ENCODE results near the gene COA8.

Gene COA8

GRCh38 chr14:103540821-103541708 lies 21.7 kb upstream of the COA8 start:
- no peak overlapping the region for H3K4me3 ChIP-seq (ENCODE audit: low read depth, low read length)
- TF ChIP-seq CTCF (conservative IDR thresholded peaks at IDR 0.05; ENCODE audit: low read depth, low read length) = no peak
- no peak for DNase-seq (ENCODE audit: low read depth)

GRCh38 chr14:103541709-103542604 lies 20.8 kb upstream of the COA8 start:
- H3K4me3 ChIP-seq (ENCODE audit: low read depth, low read length) = no peak overlapping the region
- no peak for TF ChIP-seq CTCF (conservative IDR thresholded peaks at IDR 0.05; ENCODE audit: low read depth, low read length)
- DNase-seq (ENCODE audit: low read depth) = no peak

GRCh38 chr14:103542605-103543088 lies 20.1 kb upstream of the COA8 start:
- no peak for TF ChIP-seq CTCF (conservative IDR thresholded peaks at IDR 0.05; ENCODE audit: low read depth, low read length)
- no peak overlapping the region for H3K4me3 ChIP-seq (ENCODE audit: low read depth, low read length)
- DNase-seq (ENCODE audit: low read depth) = no peak

- no peak overlapping the region for H3K4me3 ChIP-seq (ENCODE audit: low read depth, low read length)
- no peak for DNase-seq (ENCODE audit: low read depth)
- TF ChIP-seq CTCF (conservative IDR thresholded peaks at IDR 0.05; ENCODE audit: low read depth, low read length) = no peak
Observed at GRCh38 chr14:103543140-103543539, 19.6 kb upstream of the COA8 start.

GRCh38 chr14:103543721-103544387 lies 18.9 kb upstream of the COA8 start:
- H3K4me3 ChIP-seq (ENCODE audit: low read depth, low read length) = no peak overlapping the region
- no peak for DNase-seq (ENCODE audit: low read depth)
- TF ChIP-seq CTCF (conservative IDR thresholded peaks at IDR 0.05; ENCODE audit: low read depth, low read length) = no peak

DNA sequence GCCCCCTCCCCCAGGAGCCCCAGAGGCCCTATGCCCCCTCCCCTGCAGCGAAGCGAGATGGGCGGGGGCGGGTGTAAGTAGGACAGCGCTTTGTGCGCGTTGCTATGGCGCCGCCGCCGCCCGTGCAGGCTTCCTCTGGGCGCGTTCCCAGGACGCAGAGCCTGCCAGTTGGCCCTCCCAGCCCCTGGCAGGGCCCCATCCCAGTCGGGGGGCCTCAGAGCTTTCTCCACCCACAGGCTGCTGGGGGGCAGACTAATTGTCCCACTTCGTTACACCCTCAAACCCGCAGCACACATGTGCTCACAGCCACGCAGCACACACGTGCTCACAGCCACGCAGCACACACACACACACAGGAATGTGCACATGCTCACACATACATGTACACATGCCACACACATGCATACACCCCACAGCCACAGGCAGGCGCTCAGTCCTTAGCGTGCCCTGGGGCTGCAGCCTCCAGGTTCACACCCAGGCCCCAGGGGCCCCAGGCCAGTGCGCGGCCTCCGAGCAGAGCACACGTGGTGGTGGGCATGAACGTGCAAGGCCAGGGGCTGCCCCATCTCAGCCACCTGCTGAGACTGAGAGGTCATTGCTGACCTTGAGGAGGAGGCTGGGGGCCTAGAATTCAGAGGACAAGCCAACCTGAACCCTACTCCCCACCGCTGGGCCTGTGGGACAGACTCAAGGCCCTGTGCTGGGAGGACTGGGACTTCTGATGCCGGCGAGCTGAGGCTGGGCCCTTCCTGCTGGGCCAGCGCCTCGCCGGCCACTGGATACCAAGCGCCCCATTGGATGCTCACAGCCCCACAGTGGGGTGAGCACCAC lies 18.2 kb upstream of the COA8 start:
- no peak for DNase-seq (ENCODE audit: low read depth)
- no peak overlapping the region for H3K4me3 ChIP-seq (ENCODE audit: low read depth, low read length)
- TF ChIP-seq CTCF (conservative IDR thresholded peaks at IDR 0.05; ENCODE audit: low read depth, low read length) = no peak

Data from choroid plexus epithelial cell (primary cell).